PFSK-1 (cell line): ENCODE data around the gene CHL1.

Experiments used
- FOXP2 ChIP-seq: optimal IDR thresholded peaks from 2 replicates; pipeline ENCODE3; 2011; ENCODE audit warnings: borderline replicate concordance, control low read depth, inconsistent platforms; ENCODE audit not compliant: insufficient read depth; ENCODE audit errors: extremely low read length, extremely low read depth
- POLR2AphosphoS5 ChIP-seq: IDR thresholded peaks from 2 replicates; pipeline ENCODE4 v1.6.1; 2012; ENCODE audit warnings: low read depth, mild to moderate bottlenecking, control low read depth, low read length, moderate library complexity
- REST ChIP-seq, 2 experiments: IDR thresholded peaks; 2 replicates each; pipeline versions ENCODE4 v1.6.1 to v1.8.0; 2011 to 2012; ENCODE audit warnings: low read depth in 2 of 2, low read length in 2 of 2, control low read depth in 1 of 2, inconsistent platforms in 1 of 2, mild to moderate bottlenecking in 1 of 2, moderate library complexity in 1 of 2; ENCODE audit not compliant: insufficient read depth in 1 of 2
- SIN3A ChIP-seq: IDR thresholded peaks from 2 replicates; pipeline ENCODE4 v1.6.1; 2012; ENCODE audit warnings: mild to moderate bottlenecking, low read length, moderate library complexity, borderline replicate concordance; ENCODE audit not compliant: insufficient read depth
- TAF1 ChIP-seq: IDR thresholded peaks from 2 replicates; pipeline ENCODE4 v1.6.1; 2012; ENCODE audit warnings: low read length, control low read depth, borderline replicate concordance; ENCODE audit not compliant: insufficient read depth

CHL1 gene

GRCh38 chr3:414063-414462 lies 217.5 kb downstream of the CHL1 start:
- no peak for TF ChIP-seq TAF1
- no peak for TF ChIP-seq SIN3A
- no peak for TF ChIP-seq REST (IDR thresholded peaks at IDR 0.05; ENCODE audit: insufficient read depth in 1 of 2, low read depth in 2 of 2, low read length in 2 of 2)
- no peak for TF ChIP-seq POLR2AphosphoS5
- TF ChIP-seq FOXP2 = no peak

- TF ChIP-seq TAF1 (no peak), FOXP2 (no peak), REST (IDR thresholded peaks at IDR 0.05; ENCODE audit: insufficient read depth in 1 of 2, low read depth in 2 of 2, low read length in 2 of 2) (no peak), POLR2AphosphoS5 (no peak), SIN3A (no peak)
Measured at GRCh38 chr3:418239-418929, 221.8 kb downstream of the CHL1 start.

GRCh38 chr3:420584-420983 lies 224.0 kb downstream of the CHL1 start:
- TF ChIP-seq FOXP2 = no peak
- no peak for TF ChIP-seq POLR2AphosphoS5
- TF ChIP-seq REST (IDR thresholded peaks at IDR 0.05; ENCODE audit: insufficient read depth in 1 of 2, low read depth in 2 of 2, low read length in 2 of 2) = no peak
- TF ChIP-seq TAF1 = no peak
- no peak for TF ChIP-seq SIN3A

GRCh38 chr3:425079-425478 lies 228.5 kb downstream of the CHL1 start:
- no peak for TF ChIP-seq SIN3A
- TF ChIP-seq REST (IDR thresholded peaks at IDR 0.05; ENCODE audit: insufficient read depth in 1 of 2, low read depth in 2 of 2, low read length in 2 of 2) = no peak
- no peak for TF ChIP-seq FOXP2
- no peak for TF ChIP-seq POLR2AphosphoS5
- no peak for TF ChIP-seq TAF1
